HepG2 (cell line): ENCODE data around the gene NAXD. TPM values are rescaled to one million over a fixed set of nuclear protein-coding genes. Genes with fewer than 3 reads are reported as not detected.
A peak's percentile ranks its signal among the peaks of the same experiment; 100 is the strongest.

ENCODE experiments used
- ATAC-seq: fragments of 200-7000 bp; cut with Tn5 transposase; 3 replicates; pipeline ENCODE4 v1.9.1; 2020; ENCODE audit warnings: mild to moderate bottlenecking, moderate library complexity
- BruUV-seq: library from RNA; stranded (reverse); fragments of 400-500 nt; replicated peaks from 2 replicates; lab custom pipeline; 2021; lab: Mats Ljungman, UMichigan
- CTCF ChIA-PET: fragments of 300-600 bp; formaldehyde crosslinking; extraction: SDS; loops from one replicate; lab custom pipeline; 2021; ENCODE audit warnings: low total read pairs, inconsistent platforms, low intra/inter-chr PET ratio; lab: Yijun Ruan, JAX
- POLR2A ChIA-PET: fragments of 350-600 bp; sonication (Branson Sonifier 250); formaldehyde crosslinking; loops from one replicate; lab custom pipeline; 2020; ENCODE audit warnings: antibody characterized with exemption, inconsistent platforms; lab: Yijun Ruan, JAX
- DNase-seq: peaks from one replicate; pipeline ENCODE4 v3.0.0-alpha.2; 2015; ENCODE audit warnings: low spot score
- FAIRE-seq: peaks from 3 replicates; lab custom pipeline; 2011; peaks lifted over from hg19 to GRCh38; lab: Jason Lieb, UNC
- H2AFZ ChIP-seq: one replicate; pipeline ENCODE4 v1.6.1; 2011; ENCODE audit warnings: low read length, inconsistent platforms
- H3K27ac ChIP-seq: fragments of 300-600 bp; 3 replicates; pipeline ENCODE4 v1.8.0; 2011; ENCODE audit warnings: mixed run types, mild to moderate bottlenecking, mixed read lengths, low read length, inconsistent platforms; ENCODE audit not compliant: insufficient read depth; ENCODE audit errors: extremely low read length
- H3K27me3 ChIP-seq, 2 experiments: fragments of 200-600 bp in 1 of 2; 2 replicates in 1 of 2; 3 replicates in 1 of 2; pipeline versions ENCODE4 v1.6.0 to v1.8.0; 2011; ENCODE audit warnings: low read length in 2 of 2, mild to moderate bottlenecking in 2 of 2, moderate library complexity in 2 of 2, inconsistent platforms in 1 of 2; ENCODE audit not compliant: insufficient read depth in 2 of 2, control insufficient read depth in 1 of 2
- H3K36me3 ChIP-seq, 2 experiments: fragments of 200-600 bp in 1 of 2; replicated peaks in 1 of 2; 2 replicates in 1 of 2; 3 replicates in 1 of 2; pipeline versions ENCODE4 v1.5.1 to v1.8.0; 2011; ENCODE audit warnings: low read length in 2 of 2, inconsistent platforms in 1 of 2; ENCODE audit not compliant: insufficient read depth in 2 of 2, control insufficient read depth in 1 of 2
- H3K4me1 ChIP-seq: 2 replicates; pipeline ENCODE4 v1.5.1; 2012; ENCODE audit warnings: low read length, inconsistent platforms; ENCODE audit not compliant: insufficient read depth
- H3K4me2 ChIP-seq: 2 replicates; pipeline ENCODE4 v1.6.0; 2011; ENCODE audit warnings: low read depth, low read length, inconsistent platforms
- H3K4me3 ChIP-seq, 3 experiments: fragments of 200-600 bp in 1 of 3; sonication (generic), shearing (Covaris generic) in 1 of 3; replicated peaks in 1 of 3; 2 replicates each; pipeline ENCODE4 v1.5.1; 2011 to 2016; ENCODE audit warnings: low read length in 3 of 3, inconsistent platforms in 2 of 3, low read depth in 2 of 3, mild to moderate bottlenecking in 2 of 3, control low read depth in 1 of 3, mixed read lengths in 1 of 3; ENCODE audit not compliant: insufficient read depth in 1 of 3
- H3K79me2 ChIP-seq: one replicate; pipeline ENCODE4 v1.6.1; 2011; ENCODE audit warnings: low read length, inconsistent platforms; ENCODE audit not compliant: insufficient read depth
- H3K9ac ChIP-seq: 2 replicates; pipeline ENCODE4 v1.6.0; 2011; ENCODE audit warnings: mild to moderate bottlenecking, low read depth, low read length, inconsistent platforms; ENCODE audit not compliant: insufficient read depth
- H3K9me3 ChIP-seq: 2 replicates; pipeline ENCODE4 v1.5.1; 2012; ENCODE audit warnings: mild to moderate bottlenecking, low read length
- H4K20me1 ChIP-seq: 2 replicates; pipeline ENCODE4 v1.6.0; 2011; ENCODE audit warnings: inconsistent platforms, mild to moderate bottlenecking, low read length, moderate library complexity; ENCODE audit not compliant: insufficient read depth
- AGO2 ChIP-seq: fragments of 200-400 bp; formaldehyde crosslinking; optimal IDR thresholded peaks from 2 replicates; pipeline ENCODE3; 2017; ENCODE audit warnings: mild to moderate bottlenecking, low read depth, low read length, moderate library complexity
- POLR2G ChIP-seq: fragments of 200-400 bp; formaldehyde crosslinking; IDR thresholded peaks from 2 replicates; pipeline ENCODE4 v1.6.1; 2018; ENCODE audit warnings: mild to moderate bottlenecking, low read depth, low read length, moderate library complexity
- SNAPC2 ChIP-seq: sonication (generic); formaldehyde crosslinking; IDR thresholded peaks from 2 replicates; pipeline ENCODE4 v1.8.1; 2022; ENCODE audit warnings: mild to moderate bottlenecking, missing genetic modification reagents
- STAG1 ChIP-seq: sonication (generic); formaldehyde crosslinking; IDR thresholded peaks from 2 replicates; pipeline ENCODE4 v1.4.0; 2020; ENCODE audit warnings: missing genetic modification reagents
- ZBTB33 ChIP-seq: sonication (generic); formaldehyde crosslinking; IDR thresholded peaks from 2 replicates; pipeline ENCODE4 v1.4.0; 2020; ENCODE audit warnings: missing genetic modification reagents
- ZBTB38 ChIP-seq: sonication (generic); formaldehyde crosslinking; IDR thresholded peaks from 2 replicates; pipeline ENCODE4 v1.5.1; 2020; ENCODE audit warnings: mild to moderate bottlenecking, missing genetic modification reagents
- ZNF816 ChIP-seq: sonication (generic); formaldehyde crosslinking; IDR thresholded peaks from 2 replicates; pipeline ENCODE4 v1.8.0; 2022; ENCODE audit warnings: missing genetic modification reagents, mild to moderate bottlenecking, borderline replicate concordance
- WGBS: methylation state at CpG from one replicate; pipeline ENCODE4 v1.1.6; 2017; ENCODE audit warnings: low lambda C conversion rate; 5-methylcytosine and 5-hydroxymethylcytosine counted together
- in situ Hi-C: cut with HindIII; loops from 2 replicates; pipeline ENCODE4 v1.10.0; 2017; ENCODE audit warnings: low pct_unique_long_range_greater_than_20kb; ENCODE audit not compliant: extremely low pct_ligation_motif_present
- intact Hi-C: fragments of 100-400 bp; cut with micrococcal nuclease; formaldehyde crosslinking; loops from one replicate; pipeline ENCODE4 v1.10.0; 2022; ENCODE audit not compliant: unreplicated experiment
- polyA plus RNA-seq, 8 experiments: library from polyadenylated mRNA; depleted of rRNA in 3 of 8; stranded (reverse) in 7 of 8; unstranded in 1 of 8; fragments of >200 nt; fragmentation: Illumina TruSeq in 4 of 8; extraction: Trizol in 4 of 8; gene quantifications; 2 replicates each; pipeline versions ENCODE4 v1.2.1 to v1.2.3, GENCODE V29; 2011 to 2016; ENCODE audit warnings: low read depth in 4 of 8, missing spikeins in 1 of 8, mixed read lengths in 1 of 8; ENCODE audit not compliant: insufficient read depth in 1 of 8
- total RNA-seq, 5 experiments: library from RNA; depleted of rRNA; stranded (reverse); fragments of >200 nt; fragmentation: Illumina TruSeq; extraction: Trizol; gene quantifications; 2 replicates each; pipeline ENCODE4 v1.2.3, GENCODE V29; 2016; ENCODE audit warnings: low read depth in 1 of 5
- TF ChIP-seq, protein P1 (sequence below): sonication (generic); formaldehyde crosslinking; IDR thresholded peaks from 2 replicates; pipeline ENCODE4 v1.5.0; 2020; ENCODE audit warnings: mild to moderate bottlenecking, missing genetic modification reagents, moderate library complexity
- TF ChIP-seq, protein P2 (sequence below): sonication (generic); formaldehyde crosslinking; IDR thresholded peaks from 2 replicates; pipeline ENCODE4 v1.4.0; 2020; ENCODE audit warnings: mild to moderate bottlenecking, missing genetic modification reagents

NAXD gene
- total and polyA plus RNA-seq, 2 of the 13 experiments (the other 11 are each of a cell fraction or from before 2014, with no cell fraction given), result 19.0 to 23.2 TPM

DNA sequence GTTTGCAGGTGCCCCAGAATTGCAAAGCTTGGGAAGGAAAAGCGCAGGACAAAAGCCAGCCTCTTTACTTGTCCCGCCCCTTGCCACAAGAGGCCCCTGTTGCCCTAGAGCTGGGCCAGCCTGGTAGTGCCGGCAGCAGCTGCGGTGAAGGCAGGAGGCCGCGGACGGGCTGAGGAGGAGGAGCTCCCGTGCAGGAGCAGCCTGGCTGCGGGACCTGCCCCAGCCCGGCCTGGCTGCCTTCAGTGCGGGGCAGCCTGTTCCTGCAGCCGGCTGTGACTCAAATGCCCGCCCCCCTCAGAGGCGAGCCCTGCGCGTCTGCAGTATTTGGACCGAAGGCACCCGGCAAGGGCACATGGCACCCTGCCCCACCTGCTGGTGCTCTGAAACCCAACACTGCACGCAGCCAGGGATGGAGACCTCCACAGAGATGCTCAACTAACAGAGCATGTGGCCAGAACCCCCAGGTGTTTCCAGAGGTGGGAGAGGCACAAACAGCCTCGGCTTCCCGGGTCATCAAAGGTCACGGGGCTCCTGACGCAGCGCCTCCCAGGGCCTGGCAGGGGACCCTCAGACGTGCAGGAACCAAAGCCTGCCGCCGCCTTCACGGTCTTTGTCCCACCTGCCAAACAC lies 29.7 kb downstream of the NAXD start:
- FAIRE-seq (no peak), ATAC-seq (peak; percentile 22), DNase-seq (no peak)
- Histone ChIP-seq H3K27me3 (no peaks in the 10 kb centered on the region), H3K4me2 (no peak overlapping the region), H3K4me1 (no peaks in the 10 kb centered on the region), H3K27ac (no peak overlapping the region), H4K20me1 (peaks cover 4% of the 10 kb centered on the region), H3K79me2 (no peaks in the 10 kb centered on the region), H3K9me3 (no peaks in the 10 kb centered on the region), H3K9ac (no peak overlapping the region), H3K4me3 (no peak overlapping the region), H3K36me3 (peaks cover 14 to 41% of the 10 kb centered on the region in 2 experiments; a peak in 4 of 5 replicates), H2AFZ (no peak overlapping the region)
- ChIA-PET CTCF (no interaction called here), POLR2A (interaction anchor here (1.1 kb wide), 1 partner anchor 70 kb away, joined by 3 read pairs; no protein-coding TSS in a partner anchor)
- peak; percentile 38; the same call in 1 of the 2 replicates for TF ChIP-seq ZBTB33 (CRISPR knock-in tag)
- TF ChIP-seq ZNF816 (CRISPR knock-in tag), result no peak
- TF ChIP-seq SNAPC2 (CRISPR knock-in tag), result no peak
- peak; percentile 27; the same call in 1 of the 2 replicates for TF ChIP-seq STAG1 (CRISPR knock-in tag)
- TF ChIP-seq, protein P1, sequence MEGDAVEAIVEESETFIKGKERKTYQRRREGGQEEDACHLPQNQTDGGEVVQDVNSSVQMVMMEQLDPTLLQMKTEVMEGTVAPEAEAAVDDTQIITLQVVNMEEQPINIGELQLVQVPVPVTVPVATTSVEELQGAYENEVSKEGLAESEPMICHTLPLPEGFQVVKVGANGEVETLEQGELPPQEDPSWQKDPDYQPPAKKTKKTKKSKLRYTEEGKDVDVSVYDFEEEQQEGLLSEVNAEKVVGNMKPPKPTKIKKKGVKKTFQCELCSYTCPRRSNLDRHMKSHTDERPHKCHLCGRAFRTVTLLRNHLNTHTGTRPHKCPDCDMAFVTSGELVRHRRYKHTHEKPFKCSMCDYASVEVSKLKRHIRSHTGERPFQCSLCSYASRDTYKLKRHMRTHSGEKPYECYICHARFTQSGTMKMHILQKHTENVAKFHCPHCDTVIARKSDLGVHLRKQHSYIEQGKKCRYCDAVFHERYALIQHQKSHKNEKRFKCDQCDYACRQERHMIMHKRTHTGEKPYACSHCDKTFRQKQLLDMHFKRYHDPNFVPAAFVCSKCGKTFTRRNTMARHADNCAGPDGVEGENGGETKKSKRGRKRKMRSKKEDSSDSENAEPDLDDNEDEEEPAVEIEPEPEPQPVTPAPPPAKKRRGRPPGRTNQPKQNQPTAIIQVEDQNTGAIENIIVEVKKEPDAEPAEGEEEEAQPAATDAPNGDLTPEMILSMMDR, result peak; percentile 37; the same call in 1 of the 2 replicates
- peak; percentile 88 for TF ChIP-seq AGO2
- 0 out of 2 replicates have a peak, but pooled peaks have one; percentile 25 for TF ChIP-seq POLR2G
- peak; percentile 32; the same call in 1 of the 2 replicates for TF ChIP-seq ZBTB38 (CRISPR knock-in tag)
- TF ChIP-seq, protein P2, sequence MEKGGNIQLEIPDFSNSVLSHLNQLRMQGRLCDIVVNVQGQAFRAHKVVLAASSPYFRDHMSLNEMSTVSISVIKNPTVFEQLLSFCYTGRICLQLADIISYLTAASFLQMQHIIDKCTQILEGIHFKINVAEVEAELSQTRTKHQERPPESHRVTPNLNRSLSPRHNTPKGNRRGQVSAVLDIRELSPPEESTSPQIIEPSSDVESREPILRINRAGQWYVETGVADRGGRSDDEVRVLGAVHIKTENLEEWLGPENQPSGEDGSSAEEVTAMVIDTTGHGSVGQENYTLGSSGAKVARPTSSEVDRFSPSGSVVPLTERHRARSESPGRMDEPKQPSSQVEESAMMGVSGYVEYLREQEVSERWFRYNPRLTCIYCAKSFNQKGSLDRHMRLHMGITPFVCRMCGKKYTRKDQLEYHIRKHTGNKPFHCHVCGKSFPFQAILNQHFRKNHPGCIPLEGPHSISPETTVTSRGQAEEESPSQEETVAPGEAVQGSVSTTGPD (CRISPR knock-in tag), result 0 out of 2 replicates have a peak, but pooled peaks have one; percentile 37
- in situ Hi-C loops, result no loop called here
- BruUV-seq, result no TSS peak
- intact Hi-C loops, result no loop called here
- 88% methylated on average over 12 of the region's 28 CpGs for WGBS
